Activated CD4-positive, alpha-beta T cell treated with anti-CD3 and anti-CD28 coated beads, Interleukin-2, amount 50 U/mL, for 24 hours (primary cell): ENCODE results near the gene RALGPS2.

Experiments
- DNase-seq, 2 donors: peaks; one replicate each; pipeline ENCODE4 v3.0.0-alpha.2; 2020; ENCODE audit warnings: low read depth in 1 of 2, low spot score in 1 of 2

The RALGPS2 gene

DNA sequence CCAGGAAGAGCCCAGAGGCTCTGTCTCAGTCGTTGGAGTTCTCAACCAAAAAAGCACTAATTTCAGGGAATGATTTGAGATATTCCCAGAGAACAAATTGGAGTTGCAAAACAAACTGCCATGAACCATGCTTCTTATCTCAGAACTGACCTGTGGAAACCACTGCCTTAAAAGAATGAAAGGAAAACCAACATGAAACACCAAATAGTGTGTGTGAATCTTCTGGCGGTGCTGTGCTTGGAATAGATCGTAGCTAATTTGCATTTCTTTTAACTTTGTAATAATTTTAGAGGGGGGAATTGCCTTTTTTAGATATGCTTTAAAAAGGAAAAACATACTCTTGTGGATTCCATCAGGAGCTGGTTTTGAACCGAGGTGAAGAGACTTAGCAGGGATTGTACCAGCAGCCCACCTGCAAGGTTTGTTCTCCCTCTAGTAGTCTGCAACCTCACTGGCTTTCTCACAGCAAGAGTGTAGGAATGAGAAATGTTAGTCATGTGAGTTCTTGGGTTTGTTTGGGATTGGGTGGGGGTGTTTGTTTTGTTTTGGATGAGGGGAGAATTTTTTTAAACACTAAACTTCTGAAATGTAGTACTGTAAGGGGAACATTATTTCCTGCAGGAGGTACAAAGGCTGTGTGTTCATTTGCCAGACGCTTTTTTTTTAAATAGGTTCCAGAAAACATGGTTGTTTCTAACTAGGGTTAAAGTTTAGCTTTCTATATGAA, 191.6 kb downstream of the RALGPS2 start:
- no peak for DNase-seq

- DNase-seq: no peak
Observed at GRCh38 chr1:178918308-178918707, 193.3 kb downstream of the RALGPS2 start.

GRCh38 chr1:178918955-178919354, 193.9 kb downstream of the RALGPS2 start:
- no peak for DNase-seq

GRCh38 chr1:178919581-178919980, 194.5 kb downstream of the RALGPS2 start:
- no peak for DNase-seq

- no peak for DNase-seq
Observed at GRCh38 chr1:178921499-178921898, 196.5 kb downstream of the RALGPS2 start.

DNA sequence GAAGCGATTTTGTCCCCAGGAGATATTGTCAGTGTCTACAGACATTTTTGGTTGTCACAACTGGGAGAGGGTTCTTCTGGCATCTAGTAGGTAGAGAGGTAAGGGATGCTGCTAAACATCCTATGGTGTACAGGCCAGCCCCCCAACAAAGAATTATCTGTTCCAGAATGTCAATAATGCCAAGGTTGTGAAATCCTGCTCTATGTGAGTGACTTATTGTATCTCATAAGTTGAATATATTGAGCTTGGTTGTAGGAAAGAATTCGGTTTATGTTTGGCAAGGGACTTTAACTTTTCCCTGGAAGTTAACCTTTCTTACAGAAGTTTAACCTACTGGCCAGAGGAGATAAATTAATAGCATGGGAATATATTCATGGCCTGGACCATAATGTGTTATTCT, 198.5 kb downstream of the RALGPS2 start:
- no peak for DNase-seq

DNA sequence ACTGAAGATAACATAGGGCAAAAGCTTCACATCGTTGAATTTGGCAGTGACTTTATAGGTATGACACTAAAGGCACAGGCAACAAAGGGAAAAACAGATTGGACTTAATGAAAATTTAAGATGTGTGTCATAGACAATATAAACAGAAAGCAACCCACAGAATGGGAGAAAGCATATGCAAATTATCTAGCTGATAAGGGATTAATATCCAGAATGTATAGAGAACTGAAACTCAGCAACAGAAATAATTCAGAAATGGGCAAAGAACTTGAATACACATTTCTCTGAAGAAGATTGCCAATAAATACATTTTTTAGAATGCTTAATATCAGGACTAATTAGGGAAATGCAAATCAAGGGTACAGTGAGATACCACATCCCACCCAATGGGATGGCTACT, 201.0 kb downstream of the RALGPS2 start:
- no peak for DNase-seq

GRCh38 chr1:178927003-178927402, 202.0 kb downstream of the RALGPS2 start:
- no peak for DNase-seq

DNA sequence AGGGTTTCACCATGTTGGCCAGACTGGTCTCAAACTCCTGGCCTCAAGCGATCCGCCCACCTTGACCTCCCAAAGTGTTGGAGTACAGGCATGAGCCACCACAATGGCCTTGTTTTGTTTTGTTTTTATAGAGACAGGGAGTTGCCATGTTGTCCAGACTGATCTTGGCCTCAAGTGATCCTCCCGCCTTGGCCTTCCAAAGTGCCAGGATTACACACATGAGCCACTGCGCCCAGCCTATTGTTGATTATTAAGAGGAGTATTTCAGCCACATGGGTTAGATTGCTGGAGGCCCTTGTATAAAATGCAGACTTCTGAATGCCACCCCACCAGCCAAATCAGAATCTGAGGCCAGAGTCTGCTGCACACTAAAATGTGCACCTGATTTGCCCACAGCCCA, 203.0 kb downstream of the RALGPS2 start:
- no peak for DNase-seq

DNA sequence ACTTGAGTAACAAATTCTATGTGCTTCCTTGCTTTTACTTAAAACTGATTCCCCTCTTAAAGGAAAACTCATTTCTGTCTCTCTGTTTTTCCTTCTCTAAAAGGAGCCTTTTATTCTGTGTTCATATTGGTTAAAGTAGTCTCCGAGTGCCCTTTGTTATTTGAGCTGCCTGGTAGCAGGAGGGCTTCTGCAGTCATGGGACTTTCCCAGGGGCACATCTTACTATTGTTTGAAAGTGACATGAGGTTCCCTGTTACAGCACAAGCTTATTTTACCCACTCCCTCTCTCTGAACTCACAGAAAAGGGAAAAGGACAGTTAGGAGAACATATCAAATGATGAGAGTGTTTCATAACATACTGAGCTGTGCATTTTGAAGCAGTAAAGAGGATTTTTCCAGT, 203.9 kb downstream of the RALGPS2 start:
- DNase-seq: no peak

GRCh38 chr1:178931858-178932551, 207.0 kb downstream of the RALGPS2 start:
- no peak for DNase-seq

DNA sequence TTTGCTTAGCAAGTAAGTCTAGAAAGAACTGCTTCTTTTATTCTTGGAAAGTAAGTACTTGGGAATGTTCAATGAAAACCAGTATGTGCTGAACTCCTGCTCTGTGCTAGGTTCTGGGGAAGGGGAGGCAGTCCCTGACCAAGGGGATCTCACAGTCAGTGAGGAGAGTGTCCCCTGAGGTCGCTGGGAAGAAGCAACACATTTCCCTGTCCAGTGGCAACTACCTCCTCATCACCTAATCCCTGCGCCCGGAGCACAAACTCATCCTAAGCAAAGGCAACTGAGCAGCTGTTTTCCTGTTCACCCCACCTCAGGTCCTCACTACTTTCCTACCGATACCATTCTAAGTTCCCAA, 207.5 kb downstream of the RALGPS2 start:
- DNase-seq: no peak

- DNase-seq: no peak
Observed at GRCh38 chr1:178933105-178933561, 208.1 kb downstream of the RALGPS2 start.

GRCh38 chr1:178933709-178934490, 208.9 kb downstream of the RALGPS2 start:
- DNase-seq: no peak

- DNase-seq: no peak
Observed at GRCh38 chr1:178934546-178934945, 209.5 kb downstream of the RALGPS2 start.

DNA sequence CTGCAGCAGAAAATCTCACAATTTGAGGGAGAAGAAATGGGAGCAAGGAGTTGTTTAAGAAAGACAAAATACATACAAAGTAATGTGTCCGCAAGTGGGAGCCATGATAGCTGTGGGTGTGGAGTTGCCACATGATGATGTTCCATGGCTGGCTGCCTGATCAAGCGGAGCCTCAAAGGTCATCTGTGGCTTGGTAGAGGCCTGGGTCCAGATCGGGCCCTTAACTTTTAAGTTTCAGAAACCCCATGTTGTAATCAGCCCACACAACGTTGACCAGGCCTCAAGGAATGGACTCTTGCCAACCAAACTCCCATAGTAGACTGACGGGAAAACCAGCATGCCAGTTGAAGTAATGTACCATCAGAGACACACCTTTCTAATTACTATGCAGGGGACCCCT, 210.6 kb downstream of the RALGPS2 start:
- no peak for DNase-seq

DNA sequence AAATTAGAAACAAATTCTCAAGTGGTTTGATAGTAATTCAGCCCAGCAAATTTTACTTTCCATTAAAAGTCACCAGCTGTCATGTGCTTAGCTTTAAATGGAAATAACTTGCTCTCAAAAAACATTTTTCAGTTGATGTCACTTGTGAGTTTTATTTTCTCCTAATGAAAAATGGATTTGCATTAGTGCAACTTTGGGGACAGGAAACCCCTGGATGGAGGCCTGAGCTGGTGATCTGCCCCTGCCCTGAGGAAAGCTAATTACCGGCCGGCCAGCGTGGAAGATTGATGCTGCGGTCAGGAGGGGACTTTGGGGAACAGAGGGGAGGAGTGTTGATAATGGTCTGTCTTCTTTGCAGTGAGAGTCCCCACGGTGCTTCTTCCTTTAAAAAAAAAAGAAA, 212.7 kb downstream of the RALGPS2 start:
- DNase-seq: no peak

GRCh38 chr1:178938101-178938958, 213.3 kb downstream of the RALGPS2 start:
- no peak for DNase-seq

DNA sequence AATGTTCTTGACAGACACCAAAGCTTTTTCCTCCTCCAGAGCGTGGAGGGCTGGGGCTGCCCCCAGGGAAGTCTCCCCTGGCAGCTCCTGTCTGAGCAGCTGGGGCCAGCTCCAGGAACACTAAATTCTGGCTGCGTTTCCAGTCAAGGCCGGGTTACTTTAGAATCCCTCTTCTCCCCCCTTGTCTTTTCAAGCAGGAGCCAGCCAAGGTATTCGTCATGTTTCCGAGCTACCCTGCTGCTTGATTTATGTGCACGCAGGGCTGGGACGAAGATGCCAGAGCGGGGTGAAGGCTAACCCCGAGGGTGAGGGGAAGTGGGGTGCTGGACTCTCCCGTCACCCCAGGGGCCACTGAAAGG, 213.9 kb downstream of the RALGPS2 start:
- no peak for DNase-seq

DNA sequence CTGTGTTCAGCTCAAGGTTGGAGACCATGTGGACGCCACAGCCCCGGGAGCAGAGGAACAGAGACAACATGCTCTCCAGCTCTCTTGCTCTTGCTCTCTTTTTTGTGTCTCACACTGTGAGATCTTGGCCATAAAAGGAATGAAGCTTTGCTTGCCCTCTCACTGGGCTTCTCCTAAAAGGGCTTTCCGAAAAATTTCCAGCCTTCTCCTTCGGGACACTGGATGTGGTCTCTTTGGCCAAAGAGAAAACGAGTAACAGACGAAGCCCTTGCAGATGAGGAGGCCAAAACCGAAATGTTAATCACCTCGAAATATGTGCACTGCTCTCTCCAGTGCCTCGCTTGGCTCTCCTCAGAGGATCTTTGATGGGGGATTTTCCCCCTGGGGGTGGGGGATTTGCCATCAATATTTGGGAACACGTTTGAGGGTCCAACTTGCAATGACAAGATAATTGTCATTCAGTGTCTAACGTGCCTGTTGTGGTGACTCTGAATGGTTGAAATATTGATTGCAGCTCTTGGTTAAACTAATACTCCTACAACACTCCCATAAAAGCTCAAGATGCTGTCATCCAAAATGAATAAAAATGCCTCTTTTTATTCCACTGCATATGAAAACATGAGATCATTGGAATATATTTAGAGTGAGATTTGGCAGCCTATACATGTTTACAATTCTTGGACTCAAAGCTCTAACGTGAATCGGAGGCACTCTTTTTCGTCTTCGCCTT, 214.5 kb downstream of the RALGPS2 start:
- DNase-seq: no peak
